IgD-negative memory B cell (primary cell): ENCODE data around the gene TMTC4. TPM values are rescaled to one million over a fixed set of nuclear protein-coding genes. Genes with fewer than 3 reads are reported as not detected.

Experiments used
- H3K27ac Mint-ChIP-seq, 3 donors: one replicate each; pipeline ENCODE4 v1.8.0; 2020 to 2022; ENCODE audit warnings: mild to moderate bottlenecking in 3 of 3, mixed read lengths in 3 of 3, moderate library complexity in 1 of 3
- H3K27me3 Mint-ChIP-seq: one replicate; pipeline ENCODE4 v1.8.0; 2021; ENCODE audit warnings: mixed read lengths
- H3K36me3 Mint-ChIP-seq: one replicate; pipeline ENCODE4 v1.8.0; 2020; ENCODE audit warnings: mild to moderate bottlenecking, mixed read lengths
- H3K4me1 Mint-ChIP-seq, 3 donors: one replicate each; pipeline ENCODE4 v1.8.0; 2020 to 2022; ENCODE audit warnings: mixed read lengths in 3 of 3, mild to moderate bottlenecking in 1 of 3
- H3K4me3 Mint-ChIP-seq, 4 donors: one replicate each; pipeline ENCODE4 v1.8.0; 2020 to 2022; ENCODE audit warnings: mild to moderate bottlenecking in 4 of 4, mixed read lengths in 4 of 4, moderate library complexity in 3 of 4
- H3K9me3 Mint-ChIP-seq, 3 donors: one replicate each; pipeline ENCODE4 v1.8.0; 2020 to 2021; ENCODE audit warnings: mixed read lengths in 3 of 3, mild to moderate bottlenecking in 1 of 3
- polyA plus RNA-seq: library from polyadenylated mRNA; unstranded; fragments of 300-500 nt; fragmentation: Illumina TruSeq; gene quantifications from one replicate; pipeline ENCODE4 v1.2.3, GENCODE V29; 2021

TMTC4 gene
- polyA plus RNA-seq, 1 donor from 2014 or later: 4.8 TPM

- H3K27me3 Mint-ChIP-seq: no peaks in the 10 kb centered on the region
- H3K27ac Mint-ChIP-seq: peak overlapping the region in 1 of 3 donors; percentile 92
- no peaks in the 10 kb centered on the region for H3K9me3 Mint-ChIP-seq
- H3K4me1 Mint-ChIP-seq: peaks cover 4 to 15% (median 12%) of the 10 kb centered on the region in 3 donors
- H3K36me3 Mint-ChIP-seq: peaks cover 9% of the 10 kb centered on the region
- H3K4me3 Mint-ChIP-seq: peak overlapping the region in 2 of 4 donors; percentile 21 to 39
Observed at GRCh38 chr13:100657881-100658315, 16.7 kb downstream of the TMTC4 start.

DNA sequence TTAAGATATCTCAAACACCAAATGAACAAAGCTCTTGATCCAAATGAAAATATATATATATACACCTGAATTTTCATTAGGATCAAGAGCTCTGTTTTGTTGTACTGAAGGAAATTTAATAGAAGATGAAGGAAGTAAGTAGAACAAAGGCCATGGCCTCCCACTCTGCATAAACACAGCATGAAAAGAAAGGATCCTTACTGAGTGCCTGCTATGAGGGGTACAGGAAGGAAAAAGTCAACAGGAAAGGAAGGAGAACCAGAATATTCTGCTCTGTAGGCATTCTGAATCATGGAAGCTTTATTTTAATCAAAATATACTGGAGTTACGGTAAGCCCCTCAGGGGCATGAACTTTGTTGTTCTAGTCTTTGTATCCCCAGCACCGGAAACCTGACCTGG is 22.1 kb downstream of the TMTC4 start:
- no peak overlapping the region for H3K4me3 Mint-ChIP-seq
- no peaks in the 10 kb centered on the region for H3K27me3 Mint-ChIP-seq
- H3K27ac Mint-ChIP-seq: no peak overlapping the region
- H3K36me3 Mint-ChIP-seq: peaks cover 2% of the 10 kb centered on the region
- H3K4me1 Mint-ChIP-seq: no peaks in the 10 kb centered on the region
- no peaks in the 10 kb centered on the region for H3K9me3 Mint-ChIP-seq

DNA sequence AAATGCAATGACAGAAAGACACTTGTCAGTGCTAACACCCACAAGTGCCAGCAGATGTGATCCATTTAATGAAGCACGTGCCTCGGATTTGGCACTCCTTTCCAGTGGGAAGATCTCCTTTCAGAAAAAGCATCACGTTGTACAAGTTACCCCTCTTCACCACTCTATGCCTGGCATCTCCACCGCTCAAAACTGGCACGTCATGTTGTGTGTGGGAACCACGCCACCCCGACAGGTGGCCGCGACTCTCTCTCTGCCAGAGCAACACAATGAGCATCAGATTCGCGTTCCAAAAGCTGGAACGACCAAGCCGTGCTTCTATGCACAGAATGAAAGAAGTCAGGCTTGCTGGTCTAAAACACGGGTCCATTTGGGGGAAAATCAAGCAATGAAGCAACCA is 24.3 kb downstream of the TMTC4 start:
- Mint-ChIP-seq H3K27ac (no peak overlapping the region), H3K27me3 (no peaks in the 10 kb centered on the region), H3K4me1 (no peaks in the 10 kb centered on the region), H3K9me3 (no peaks in the 10 kb centered on the region), H3K36me3 (peaks cover 2% of the 10 kb centered on the region), H3K4me3 (no peak overlapping the region)

DNA sequence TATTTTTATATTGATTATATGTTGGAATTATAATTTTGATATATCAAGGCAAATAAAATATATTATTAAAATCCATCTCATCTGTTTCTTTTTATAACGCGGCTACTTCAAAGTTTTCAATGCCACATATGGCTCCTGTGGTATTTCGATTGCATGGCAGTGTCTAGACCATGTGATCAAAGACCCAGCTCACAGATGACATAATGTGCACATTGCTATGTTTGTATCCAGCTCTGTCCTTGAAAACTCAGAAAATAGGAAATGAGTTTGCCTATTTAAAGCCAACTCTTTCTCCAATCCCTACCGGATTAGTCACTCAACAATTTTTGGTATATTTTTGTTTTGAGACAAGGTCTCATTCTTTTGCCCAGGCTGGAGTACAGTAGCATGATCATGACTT is 26.2 kb downstream of the TMTC4 start:
- Mint-ChIP-seq H3K4me1 (peaks cover 0 to 2% (median 0%) of the 10 kb centered on the region in 3 donors), H3K27ac (no peak overlapping the region), H3K4me3 (no peak overlapping the region)

GRCh38 chr13:100646871-100647270 is 27.7 kb downstream of the TMTC4 start:
- H3K4me3 Mint-ChIP-seq: no peak overlapping the region
- H3K9me3 Mint-ChIP-seq: no peaks in the 10 kb centered on the region
- no peaks in the 10 kb centered on the region for H3K27me3 Mint-ChIP-seq
- H3K27ac Mint-ChIP-seq: no peak overlapping the region
- peaks cover 0 to 2% (median 0%) of the 10 kb centered on the region in 3 donors for H3K4me1 Mint-ChIP-seq
- peaks cover 5% of the 10 kb centered on the region for H3K36me3 Mint-ChIP-seq

More for the DNA sequence above, 26.2 kb downstream of the TMTC4 start:
- Mint-ChIP-seq H3K27me3 (no peaks in the 10 kb centered on the region), H3K36me3 (peaks cover under 1% of the 10 kb centered on the region), H3K9me3 (no peaks in the 10 kb centered on the region)

DNA sequence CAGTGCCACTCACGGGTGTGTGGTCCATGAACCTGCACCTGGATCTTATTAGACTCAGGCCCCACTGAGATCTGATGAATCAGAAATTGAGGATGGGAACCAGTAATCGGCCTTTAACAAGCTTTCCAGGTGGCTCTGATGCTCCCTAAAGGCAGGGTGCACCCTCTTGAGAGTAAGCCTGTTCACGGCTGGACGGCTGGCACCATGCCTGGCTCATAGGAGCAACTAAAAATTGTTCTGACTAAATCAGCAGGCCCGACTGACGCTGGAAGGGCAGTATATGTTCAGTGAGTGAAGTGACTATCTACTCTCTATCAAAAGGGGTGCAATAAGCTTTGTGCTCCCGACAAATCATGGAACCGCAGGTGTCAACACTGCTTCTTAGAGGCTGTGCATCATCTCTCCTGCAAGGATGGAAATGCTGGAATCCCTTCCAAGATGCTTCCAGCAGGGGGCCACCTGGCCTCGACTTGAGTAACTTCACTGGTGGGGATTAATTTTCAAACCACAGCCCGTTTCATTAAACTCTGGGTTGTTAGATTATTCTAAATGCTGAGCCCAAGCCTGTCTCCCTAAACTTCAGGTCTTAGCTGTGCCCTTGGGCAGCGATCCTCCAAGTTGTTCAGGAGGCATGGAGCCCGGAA is 28.4 kb downstream of the TMTC4 start:
- Mint-ChIP-seq H3K27me3 (no peaks in the 10 kb centered on the region), H3K27ac (no peak overlapping the region), H3K4me1 (peaks cover 0 to 2% (median 0%) of the 10 kb centered on the region in 3 donors), H3K4me3 (no peak overlapping the region), H3K36me3 (peaks cover 8% of the 10 kb centered on the region), H3K9me3 (no peaks in the 10 kb centered on the region)

DNA sequence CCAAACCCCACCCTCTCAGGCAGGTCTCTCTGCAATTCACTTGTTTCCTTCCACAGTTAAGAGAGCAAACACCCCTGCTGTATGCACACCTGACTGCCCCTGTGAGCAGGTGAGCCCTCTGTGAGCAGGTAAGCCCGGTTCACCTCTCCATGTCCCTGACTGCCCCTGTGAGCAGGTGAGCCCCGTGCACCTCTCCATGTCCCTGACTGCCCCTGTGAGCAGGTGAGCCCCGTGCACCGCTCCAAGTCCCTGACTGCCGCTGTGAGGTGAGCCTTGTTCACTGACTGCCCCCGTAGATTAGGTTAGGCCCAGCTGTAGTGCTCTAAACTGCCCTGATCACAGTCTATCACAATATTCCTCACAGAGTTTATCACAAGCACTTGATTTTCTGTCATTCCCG is 29.2 kb downstream of the TMTC4 start:
- Mint-ChIP-seq H3K4me3 (no peak overlapping the region), H3K27ac (peak overlapping the region in 1 of 3 donors; percentile 70), H3K27me3 (no peaks in the 10 kb centered on the region), H3K36me3 (peaks cover 8% of the 10 kb centered on the region), H3K9me3 (no peaks in the 10 kb centered on the region), H3K4me1 (peaks cover 0 to 2% (median 0%) of the 10 kb centered on the region in 3 donors)

GRCh38 chr13:100644371-100644770 is 30.2 kb downstream of the TMTC4 start:
- H3K4me3 Mint-ChIP-seq: no peak overlapping the region
- no peaks in the 10 kb centered on the region for H3K9me3 Mint-ChIP-seq
- H3K27ac Mint-ChIP-seq: no peak overlapping the region
- H3K36me3 Mint-ChIP-seq: peaks cover 8% of the 10 kb centered on the region
- no peaks in the 10 kb centered on the region for H3K27me3 Mint-ChIP-seq
- H3K4me1 Mint-ChIP-seq: peaks cover 0 to 2% (median 0%) of the 10 kb centered on the region in 3 donors

- Mint-ChIP-seq H3K36me3 (peaks cover 14% of the 10 kb centered on the region), H3K27me3 (no peaks in the 10 kb centered on the region), H3K9me3 (no peaks in the 10 kb centered on the region), H3K4me1 (peaks cover 0 to 1% (median 0%) of the 10 kb centered on the region in 3 donors), H3K27ac (no peak overlapping the region), H3K4me3 (no peak overlapping the region)
Observed at GRCh38 chr13:100637796-100638195, 36.8 kb downstream of the TMTC4 start.

DNA sequence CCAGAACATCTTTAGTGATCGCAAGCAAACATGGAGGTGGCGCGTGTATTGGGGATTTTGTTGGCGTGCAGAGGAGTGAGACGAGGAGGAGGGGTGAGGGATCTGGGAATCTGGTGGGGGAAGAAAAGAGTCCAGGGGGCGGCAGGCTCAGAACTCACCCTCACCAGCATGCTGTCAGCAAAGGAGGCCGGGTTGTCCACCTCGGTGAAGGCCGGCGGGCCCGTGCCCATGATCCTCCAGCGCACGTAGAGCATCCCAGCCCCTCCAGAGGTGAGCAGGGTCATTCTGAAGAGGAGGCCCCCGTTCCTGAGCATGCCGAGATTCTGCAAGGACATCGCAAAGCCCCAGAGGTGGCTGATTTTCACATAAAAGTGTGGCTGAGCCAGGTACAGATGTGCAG is 37.2 kb downstream of the TMTC4 start:
- Mint-ChIP-seq H3K36me3 (peaks cover 14% of the 10 kb centered on the region), H3K27ac (peak overlapping the region in 1 of 3 donors; percentile 16)

DNA sequence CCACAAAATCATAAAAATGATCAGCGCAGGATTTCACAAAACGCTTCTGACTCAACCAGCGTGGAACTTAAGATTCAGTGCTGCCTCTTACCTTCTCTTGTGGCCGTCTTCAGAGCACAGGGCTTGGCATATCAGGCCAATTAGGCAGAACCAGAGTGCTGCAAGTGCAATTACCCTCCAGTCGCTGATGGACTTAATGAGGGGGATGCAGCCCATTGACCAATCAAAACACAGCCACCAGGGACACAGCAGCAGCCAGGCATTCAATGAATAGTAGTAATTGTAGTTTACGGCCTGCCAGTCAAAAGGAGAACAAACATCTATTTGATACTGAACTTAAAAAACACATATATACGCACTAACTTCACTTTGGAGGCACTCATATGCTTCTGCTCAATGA is 38.2 kb downstream of the TMTC4 start:
- H3K27me3 Mint-ChIP-seq: no peaks in the 10 kb centered on the region
- H3K9me3 Mint-ChIP-seq: no peaks in the 10 kb centered on the region
- H3K4me1 Mint-ChIP-seq: peaks cover 0 to 1% (median 0%) of the 10 kb centered on the region in 3 donors
- no peak overlapping the region for H3K4me3 Mint-ChIP-seq
- peaks cover 8% of the 10 kb centered on the region for H3K36me3 Mint-ChIP-seq
- no peak overlapping the region for H3K27ac Mint-ChIP-seq

More for the DNA sequence above, 37.2 kb downstream of the TMTC4 start:
- no peaks in the 10 kb centered on the region for H3K9me3 Mint-ChIP-seq
- no peak overlapping the region for H3K4me3 Mint-ChIP-seq
- H3K27me3 Mint-ChIP-seq: no peaks in the 10 kb centered on the region
- H3K4me1 Mint-ChIP-seq: peaks cover 0 to 1% (median 0%) of the 10 kb centered on the region in 3 donors

- H3K4me1 Mint-ChIP-seq: peaks cover 0 to 1% (median 0%) of the 10 kb centered on the region in 3 donors
- no peaks in the 10 kb centered on the region for H3K9me3 Mint-ChIP-seq
- no peaks in the 10 kb centered on the region for H3K27me3 Mint-ChIP-seq
- H3K4me3 Mint-ChIP-seq: no peak overlapping the region
- peaks cover 8% of the 10 kb centered on the region for H3K36me3 Mint-ChIP-seq
- no peak overlapping the region for H3K27ac Mint-ChIP-seq
Observed at GRCh38 chr13:100636004-100636403, 38.6 kb downstream of the TMTC4 start.

GRCh38 chr13:100634696-100635095 is 39.9 kb downstream of the TMTC4 start:
- Mint-ChIP-seq H3K36me3 (peaks cover 8% of the 10 kb centered on the region), H3K4me3 (no peak overlapping the region), H3K4me1 (peaks cover 0 to 1% (median 0%) of the 10 kb centered on the region in 3 donors), H3K27me3 (no peaks in the 10 kb centered on the region), H3K9me3 (no peaks in the 10 kb centered on the region), H3K27ac (no peak overlapping the region)

- Mint-ChIP-seq H3K27me3 (no peaks in the 10 kb centered on the region), H3K4me1 (peaks cover 0 to 1% (median 0%) of the 10 kb centered on the region in 3 donors), H3K9me3 (no peaks in the 10 kb centered on the region), H3K36me3 (peaks cover 8% of the 10 kb centered on the region), H3K4me3 (no peak overlapping the region), H3K27ac (no peak overlapping the region)
Observed at GRCh38 chr13:100633461-100633860, 41.1 kb downstream of the TMTC4 start.

DNA sequence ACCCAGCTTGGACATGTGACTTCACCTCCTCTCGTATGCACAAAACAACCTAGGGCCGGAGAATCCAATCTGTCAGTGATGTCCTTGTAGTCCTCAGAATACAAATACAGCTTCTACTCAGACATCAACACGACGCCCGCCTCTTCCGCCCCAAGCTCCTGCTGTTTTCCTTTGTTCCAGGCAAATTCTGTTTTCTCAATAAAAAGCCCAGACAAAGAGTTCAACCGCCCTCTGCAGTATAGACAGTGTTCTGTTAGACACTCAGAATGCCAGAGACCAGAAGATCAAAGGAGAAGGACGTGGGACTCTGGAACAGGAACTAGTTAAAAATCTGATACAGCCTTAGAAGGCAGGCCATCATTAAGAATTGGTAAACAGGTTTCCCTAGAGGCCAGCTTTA is 44.0 kb downstream of the TMTC4 start:
- Mint-ChIP-seq H3K36me3 (peaks cover 15% of the 10 kb centered on the region), H3K4me3 (no peak overlapping the region), H3K9me3 (no peaks in the 10 kb centered on the region), H3K4me1 (peaks cover 0 to 1% (median 0%) of the 10 kb centered on the region in 3 donors), H3K27ac (peak overlapping the region in 1 of 3 donors; percentile 59), H3K27me3 (no peaks in the 10 kb centered on the region)

DNA sequence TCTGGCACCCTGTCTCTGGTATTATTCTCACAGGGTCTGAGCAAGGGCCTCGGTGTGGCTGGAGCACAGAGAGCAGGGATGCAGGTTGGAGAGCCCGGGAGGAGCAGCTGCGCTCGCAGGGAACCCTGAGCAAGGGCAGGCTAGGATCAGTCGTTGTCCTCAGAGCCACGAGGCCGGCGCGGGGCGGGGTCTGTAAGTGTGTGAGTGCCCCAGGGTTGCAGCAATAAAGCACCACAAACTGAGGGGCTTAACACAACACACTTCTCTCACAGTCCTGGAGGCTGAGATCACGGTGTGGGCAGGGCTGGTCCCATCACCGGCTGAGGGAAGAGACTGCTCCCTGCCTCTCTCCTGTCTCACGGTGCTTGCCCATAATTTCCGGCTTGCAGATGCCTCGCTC is 47.5 kb downstream of the TMTC4 start:
- no peak overlapping the region for H3K27ac Mint-ChIP-seq
- H3K4me3 Mint-ChIP-seq: no peak overlapping the region
- no peaks in the 10 kb centered on the region for H3K4me1 Mint-ChIP-seq
- peaks cover 20% of the 10 kb centered on the region for H3K36me3 Mint-ChIP-seq
- H3K9me3 Mint-ChIP-seq: peaks cover 0 to 2% (median 0%) of the 10 kb centered on the region in 3 donors
- no peaks in the 10 kb centered on the region for H3K27me3 Mint-ChIP-seq
